ENCODE results near the gene CDH1. TPM values are rescaled to one million over a fixed set of nuclear protein-coding genes. Genes with fewer than 3 reads are reported as not detected.
A peak's percentile ranks its signal among the peaks of the same experiment; 100 is the strongest.

Gene CDH1
- total RNA-seq, 1 experiment from 2014 or later = 328 TPM

- CTCF ChIA-PET = interaction anchor here (0.6 kb wide), 2 partner anchors 27 to 108 kb away, joined by 3 to 5 read pairs; no protein-coding TSS in a partner anchor
- TF ChIP-seq CTCF (IDR thresholded peaks at IDR 0.05; ENCODE audit: unreplicated experiment) = no peak
- Mint-ChIP-seq H3K9me3 (ENCODE audit: low read depth, unreplicated experiment) (no peaks in the 10 kb centered on the region), H3K4me3 (ENCODE audit: low read depth, unreplicated experiment) (peak overlapping the region; percentile 28), H3K27ac (ENCODE audit: unreplicated experiment) (peak overlapping the region; percentile 34), H3K4me1 (ENCODE audit: low read depth, unreplicated experiment) (peaks cover 15% of the 10 kb centered on the region), H3K36me3 (ENCODE audit: insufficient read depth, unreplicated experiment) (peaks cover 13% of the 10 kb centered on the region), H3K27me3 (ENCODE audit: unreplicated experiment) (no peaks in the 10 kb centered on the region)
- intact Hi-C loops (cut with micrococcal nuclease; ENCODE audit: unreplicated experiment) = no loop called here
- no TSS peak for BruUV-seq (replicated peaks)
- peak; percentile 87 for DNase-seq
These were observed 4.9 kb upstream of the CDH1 start for GRCh38 chr16:68732042-68732680.

GRCh38 chr16:68732741-68733399, 4.2 kb upstream of the CDH1 start:
- DNase-seq = no peak
- no peaks in the 10 kb centered on the region for H3K9me3 Mint-ChIP-seq (ENCODE audit: low read depth, unreplicated experiment)
- H3K27ac Mint-ChIP-seq (ENCODE audit: unreplicated experiment) = peak overlapping the region; percentile 34
- no peak for TF ChIP-seq CTCF (IDR thresholded peaks at IDR 0.05; ENCODE audit: unreplicated experiment)
- intact Hi-C loops (cut with micrococcal nuclease; ENCODE audit: unreplicated experiment) = no loop called here
- H3K27me3 Mint-ChIP-seq (ENCODE audit: unreplicated experiment) = no peaks in the 10 kb centered on the region
- peak overlapping the region; percentile 28 for H3K4me3 Mint-ChIP-seq (ENCODE audit: low read depth, unreplicated experiment)
- CTCF ChIA-PET = interaction anchor here (0.6 kb wide), 2 partner anchors 25 to 27 kb away, joined by 3 to 4 read pairs; no protein-coding TSS in a partner anchor
- H3K36me3 Mint-ChIP-seq (ENCODE audit: insufficient read depth, unreplicated experiment) = peaks cover 20% of the 10 kb centered on the region
- no TSS peak for BruUV-seq (replicated peaks)
- H3K4me1 Mint-ChIP-seq (ENCODE audit: low read depth, unreplicated experiment) = peaks cover 15% of the 10 kb centered on the region

GRCh38 chr16:68733570-68733969, 3.5 kb upstream of the CDH1 start:
- Mint-ChIP-seq H3K4me1 (ENCODE audit: low read depth, unreplicated experiment) (peaks cover 15% of the 10 kb centered on the region), H3K36me3 (ENCODE audit: insufficient read depth, unreplicated experiment) (peaks cover 27% of the 10 kb centered on the region), H3K9me3 (ENCODE audit: low read depth, unreplicated experiment) (no peaks in the 10 kb centered on the region), H3K27me3 (ENCODE audit: unreplicated experiment) (no peaks in the 10 kb centered on the region), H3K4me3 (ENCODE audit: low read depth, unreplicated experiment) (no peak overlapping the region), H3K27ac (ENCODE audit: unreplicated experiment) (no peak overlapping the region)
- TF ChIP-seq CTCF (IDR thresholded peaks at IDR 0.05; ENCODE audit: unreplicated experiment) = no peak
- DNase-seq = no peak
- no TSS peak for BruUV-seq (replicated peaks)
- CTCF ChIA-PET = no interaction called here
- intact Hi-C loops (cut with micrococcal nuclease; ENCODE audit: unreplicated experiment) = no loop called here

GRCh38 chr16:68734782-68735181, 2.3 kb upstream of the CDH1 start:
- no peak for DNase-seq
- Mint-ChIP-seq H3K27ac (ENCODE audit: unreplicated experiment) (no peak overlapping the region), H3K36me3 (ENCODE audit: insufficient read depth, unreplicated experiment) (peaks cover 23% of the 10 kb centered on the region), H3K4me1 (ENCODE audit: low read depth, unreplicated experiment) (peaks cover 16% of the 10 kb centered on the region), H3K27me3 (ENCODE audit: unreplicated experiment) (no peaks in the 10 kb centered on the region), H3K4me3 (ENCODE audit: low read depth, unreplicated experiment) (no peak overlapping the region), H3K9me3 (ENCODE audit: low read depth, unreplicated experiment) (no peaks in the 10 kb centered on the region)
- TF ChIP-seq CTCF (IDR thresholded peaks at IDR 0.05; ENCODE audit: unreplicated experiment) = no peak
- intact Hi-C loops (cut with micrococcal nuclease; ENCODE audit: unreplicated experiment) = no loop called here
- CTCF ChIA-PET = interaction anchor here (0.6 kb wide), 1 partner anchor 20 kb away, joined by 6 read pairs; no protein-coding TSS in a partner anchor
- no TSS peak for BruUV-seq (replicated peaks)
